ENCODE results near the gene RPL4. TPM values are rescaled to one million over a fixed set of nuclear protein-coding genes. Genes with fewer than 3 reads are reported as not detected.
A peak's percentile ranks its signal among the peaks of the same experiment; 100 is the strongest.

Gene RPL4
- total RNA-seq, 1 experiment from 2014 or later = 5,336 TPM

DNA sequence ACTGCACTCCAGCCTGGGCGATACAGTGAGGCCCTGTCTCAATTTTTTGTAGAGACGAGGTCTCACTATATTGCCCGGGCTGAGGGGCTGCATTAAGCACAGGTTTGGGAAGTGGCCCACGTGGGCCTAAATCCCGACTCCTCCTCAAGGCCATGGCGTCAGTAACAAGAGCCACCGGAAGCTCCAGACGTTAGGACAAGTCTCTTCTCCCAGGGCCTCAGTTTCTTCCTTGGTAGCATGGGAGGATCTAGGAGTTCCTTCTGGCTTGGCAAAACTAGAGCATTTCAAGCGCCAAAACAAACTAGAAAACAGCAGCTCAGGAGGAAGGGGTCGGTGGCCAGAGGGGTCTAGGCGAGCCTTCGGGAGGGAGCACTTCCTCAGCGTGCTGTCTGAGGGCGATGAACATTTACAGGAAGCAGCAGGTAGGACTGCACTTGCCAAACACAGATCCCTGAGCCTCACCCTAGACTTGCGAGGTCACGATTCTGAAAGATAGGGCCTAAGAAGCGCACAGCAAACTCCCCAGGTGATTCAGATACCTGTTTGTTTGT, 7.6 kb downstream of the RPL4 start:
- ChIA-PET POLR2A (interaction anchor here (0.8 to 6.1 kb wide), 13 partner anchors 8 to 205 kb away, joined by 3 to 158 read pairs (median 6); partner anchors contain the start of genes DIS3L, MAP2K1, RPL4 and TIPIN), CTCF (interaction anchor here (0.7 to 4.0 kb wide), 13 partner anchors 8 to 364 kb away, joined by 3 to 50 read pairs (median 9); partner anchors contain the start of gene MAP2K1)
- TF ChIP-seq, protein P1, sequence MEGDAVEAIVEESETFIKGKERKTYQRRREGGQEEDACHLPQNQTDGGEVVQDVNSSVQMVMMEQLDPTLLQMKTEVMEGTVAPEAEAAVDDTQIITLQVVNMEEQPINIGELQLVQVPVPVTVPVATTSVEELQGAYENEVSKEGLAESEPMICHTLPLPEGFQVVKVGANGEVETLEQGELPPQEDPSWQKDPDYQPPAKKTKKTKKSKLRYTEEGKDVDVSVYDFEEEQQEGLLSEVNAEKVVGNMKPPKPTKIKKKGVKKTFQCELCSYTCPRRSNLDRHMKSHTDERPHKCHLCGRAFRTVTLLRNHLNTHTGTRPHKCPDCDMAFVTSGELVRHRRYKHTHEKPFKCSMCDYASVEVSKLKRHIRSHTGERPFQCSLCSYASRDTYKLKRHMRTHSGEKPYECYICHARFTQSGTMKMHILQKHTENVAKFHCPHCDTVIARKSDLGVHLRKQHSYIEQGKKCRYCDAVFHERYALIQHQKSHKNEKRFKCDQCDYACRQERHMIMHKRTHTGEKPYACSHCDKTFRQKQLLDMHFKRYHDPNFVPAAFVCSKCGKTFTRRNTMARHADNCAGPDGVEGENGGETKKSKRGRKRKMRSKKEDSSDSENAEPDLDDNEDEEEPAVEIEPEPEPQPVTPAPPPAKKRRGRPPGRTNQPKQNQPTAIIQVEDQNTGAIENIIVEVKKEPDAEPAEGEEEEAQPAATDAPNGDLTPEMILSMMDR (IDR thresholded peaks at IDR 0.05; ENCODE audit: unreplicated experiment) = no peak
- intact Hi-C loops (cut with micrococcal nuclease) = loop anchor here (1.0 to 5.0 kb wide), 4 partner anchors 111 to 515 kb away; partner anchors contain the start of genes MAP2K1 and TIPIN
- peak overlapping the region; percentile 90 for H3K4me3 Mint-ChIP-seq (ENCODE audit: unreplicated experiment)
- H3K27ac Mint-ChIP-seq (ENCODE audit: low read depth, unreplicated experiment) = peak overlapping the region; percentile 87
- H3K36me3 Mint-ChIP-seq (ENCODE audit: insufficient read depth, unreplicated experiment) = peaks cover 75% of the 10 kb centered on the region
- H3K9me3 Mint-ChIP-seq (ENCODE audit: unreplicated experiment) = no peaks in the 10 kb centered on the region
- DNase-seq (ENCODE audit: unreplicated experiment) = no peak
- no TSS peak for BruUV-seq (replicated peaks)
- peaks cover 13% of the 10 kb centered on the region for H3K4me1 Mint-ChIP-seq (ENCODE audit: insufficient read depth, unreplicated experiment)
- H3K27me3 Mint-ChIP-seq (ENCODE audit: insufficient read depth, unreplicated experiment) = no peaks in the 10 kb centered on the region

DNA sequence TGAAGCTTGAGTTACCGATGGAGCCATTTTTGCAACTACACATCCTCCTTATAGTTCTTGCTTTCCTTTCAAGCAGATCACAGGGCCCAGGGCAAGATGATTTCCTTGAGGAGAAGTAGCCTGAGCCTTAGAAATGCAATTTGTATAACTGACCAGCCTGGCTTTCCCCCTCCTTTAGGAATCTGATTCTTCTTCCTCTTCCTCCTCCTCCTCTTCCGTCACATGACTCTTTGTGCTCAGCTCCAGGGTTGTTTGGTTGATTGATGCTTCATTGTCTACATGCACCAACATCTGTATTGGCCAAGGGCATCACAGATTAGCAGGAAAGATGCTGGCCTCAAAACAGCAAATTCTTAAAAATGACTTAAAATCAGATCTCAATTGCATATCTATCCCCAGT, 10.4 kb downstream of the RPL4 start:
- DNase-seq (ENCODE audit: unreplicated experiment) = no peak
- no TSS peak for BruUV-seq (replicated peaks)
- peaks cover 13% of the 10 kb centered on the region for H3K4me1 Mint-ChIP-seq (ENCODE audit: insufficient read depth, unreplicated experiment)
- no peaks in the 10 kb centered on the region for H3K27me3 Mint-ChIP-seq (ENCODE audit: insufficient read depth, unreplicated experiment)
- no peak overlapping the region for H3K4me3 Mint-ChIP-seq (ENCODE audit: unreplicated experiment)
- intact Hi-C loops (cut with micrococcal nuclease) = no loop called here
- POLR2A ChIA-PET = interaction anchor here (0.6 to 1.6 kb wide), 4 partner anchors 10 to 107 kb away, joined by 4 to 5 read pairs (median 4); partner anchors contain the start of genes RPL4 and ZWILCH
- TF ChIP-seq, protein P1 (IDR thresholded peaks at IDR 0.05; ENCODE audit: unreplicated experiment) = no peak
- peaks cover 69% of the 10 kb centered on the region for H3K36me3 Mint-ChIP-seq (ENCODE audit: insufficient read depth, unreplicated experiment)
- no peaks in the 10 kb centered on the region for H3K9me3 Mint-ChIP-seq (ENCODE audit: unreplicated experiment)
- CTCF ChIA-PET = interaction anchor here (0.6 kb wide), 2 partner anchors 31 to 173 kb away, joined by 3 to 4 read pairs; no protein-coding TSS in a partner anchor
- no peak overlapping the region for H3K27ac Mint-ChIP-seq (ENCODE audit: low read depth, unreplicated experiment)

DNA sequence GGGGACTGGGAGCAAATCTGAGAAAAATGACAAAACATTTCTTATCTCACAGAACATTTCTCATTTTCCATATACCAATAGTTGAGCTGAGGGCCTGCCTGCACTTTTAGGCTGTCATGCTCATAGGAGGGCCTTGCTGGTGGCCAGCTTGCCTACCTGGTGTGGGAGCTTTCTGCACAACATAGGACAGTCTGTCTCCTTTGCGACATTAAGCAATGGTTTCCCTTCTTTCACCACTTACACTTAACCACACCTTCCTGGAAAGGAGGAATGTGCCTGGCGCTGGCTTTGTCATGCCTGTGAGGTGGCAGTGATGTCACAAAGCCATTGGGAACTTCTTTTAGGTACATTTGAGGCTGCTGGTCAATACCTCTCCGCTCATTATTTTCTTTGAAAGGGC, 12.8 kb downstream of the RPL4 start:
- no peak overlapping the region for H3K4me3 Mint-ChIP-seq (ENCODE audit: unreplicated experiment)
- no peak overlapping the region for H3K27ac Mint-ChIP-seq (ENCODE audit: low read depth, unreplicated experiment)
- intact Hi-C loops (cut with micrococcal nuclease) = no loop called here
- H3K27me3 Mint-ChIP-seq (ENCODE audit: insufficient read depth, unreplicated experiment) = no peaks in the 10 kb centered on the region
- CTCF ChIA-PET = interaction anchor here (0.5 kb wide), 1 partner anchor 1656 kb away, joined by 4 read pairs; no protein-coding TSS in a partner anchor
- no TSS peak for BruUV-seq (replicated peaks)
- DNase-seq (ENCODE audit: unreplicated experiment) = no peak
- no peaks in the 10 kb centered on the region for H3K9me3 Mint-ChIP-seq (ENCODE audit: unreplicated experiment)
- H3K36me3 Mint-ChIP-seq (ENCODE audit: insufficient read depth, unreplicated experiment) = peaks cover 57% of the 10 kb centered on the region
- TF ChIP-seq, protein P1 (IDR thresholded peaks at IDR 0.05; ENCODE audit: unreplicated experiment) = no peak
- H3K4me1 Mint-ChIP-seq (ENCODE audit: insufficient read depth, unreplicated experiment) = peaks cover 7% of the 10 kb centered on the region
- POLR2A ChIA-PET = interaction anchor here (1.0 to 1.8 kb wide), 4 partner anchors 9 to 14 kb away, joined by 3 to 5 read pairs (median 4); partner anchors contain the start of gene ZWILCH

GRCh38 chr15:66489179-66489791, 15.4 kb downstream of the RPL4 start:
- BruUV-seq (replicated peaks) = no TSS peak
- POLR2A ChIA-PET = no interaction called here

More at GRCh38 chr15:66489179-66489791, 15.4 kb downstream of the RPL4 start:
- peaks cover 60% of the 10 kb centered on the region for H3K36me3 Mint-ChIP-seq (ENCODE audit: insufficient read depth, unreplicated experiment)
- intact Hi-C loops (cut with micrococcal nuclease) = no loop called here
- no peak overlapping the region for H3K27ac Mint-ChIP-seq (ENCODE audit: low read depth, unreplicated experiment)
- H3K9me3 Mint-ChIP-seq (ENCODE audit: unreplicated experiment) = no peaks in the 10 kb centered on the region
- H3K27me3 Mint-ChIP-seq (ENCODE audit: insufficient read depth, unreplicated experiment) = no peaks in the 10 kb centered on the region
- no peaks in the 10 kb centered on the region for H3K4me1 Mint-ChIP-seq (ENCODE audit: insufficient read depth, unreplicated experiment)
- DNase-seq (ENCODE audit: unreplicated experiment) = no peak
- CTCF ChIA-PET = interaction anchor here (0.6 to 2.2 kb wide), 2 partner anchors 9 to 111 kb away, joined by 8 to 11 read pairs; partner anchors contain the start of gene SNAPC5
- no peak overlapping the region for H3K4me3 Mint-ChIP-seq (ENCODE audit: unreplicated experiment)
- TF ChIP-seq, protein P1 (IDR thresholded peaks at IDR 0.05; ENCODE audit: unreplicated experiment) = no peak
